GM10248 (cell line): Measurements from ENCODE around the gene CDK18.

Experiments used
- CTCF ChIA-PET: fragments of 300-600 bp; sonication (Branson Sonifier 250); formaldehyde crosslinking; extraction: SDS; loops from one replicate; lab custom pipeline; 2021; ENCODE audit warnings: antibody characterized with exemption; lab: Yijun Ruan, JAX
- POLR2A ChIA-PET: fragments of 350-650 bp; sonication (Branson Sonifier 250); formaldehyde crosslinking; extraction: SDS; loops from one replicate; lab custom pipeline; 2020; ENCODE audit warnings: antibody characterized with exemption; lab: Yijun Ruan, JAX
- DNase-seq: peaks from one replicate; pipeline ENCODE4 v3.0.0; 2012; ENCODE audit errors: extremely low spot score
- CTCF ChIP-seq: IDR thresholded peaks from 2 replicates; pipeline ENCODE4 v1.5.1; 2012; ENCODE audit warnings: mild to moderate bottlenecking, low read depth; ENCODE audit errors: extremely low read depth, missing control alignments, control extremely low read depth

CDK18 gene

GRCh38 chr1:205458777-205459566, 45.5 kb upstream of the CDK18 start:
- no peak for DNase-seq
- POLR2A ChIA-PET: no interaction called here
- no peak for TF ChIP-seq CTCF
- CTCF ChIA-PET: interaction anchor here (1.2 kb wide), 1 partner anchor 26 kb away, joined by 8 read pairs; no protein-coding TSS in a partner anchor

GRCh38 chr1:205465392-205465791, 39.1 kb upstream of the CDK18 start:
- ChIA-PET POLR2A (no interaction called here), CTCF (interaction anchor here (1.8 kb wide), 1 partner anchor 69 kb away, joined by 4 read pairs; no protein-coding TSS in a partner anchor)
- no peak for TF ChIP-seq CTCF
- no peak for DNase-seq

- ChIA-PET POLR2A (no interaction called here), CTCF (interaction anchor here (0.8 to 2.0 kb wide), 3 partner anchors 18 to 142 kb away, joined by 3 to 10 read pairs (median 4); no protein-coding TSS in a partner anchor)
- TF ChIP-seq CTCF: no peak
- DNase-seq: no peak
Measured at GRCh38 chr1:205466595-205467220, 37.8 kb upstream of the CDK18 start.

- TF ChIP-seq CTCF: no peak
- DNase-seq: no peak
- ChIA-PET POLR2A (no interaction called here), CTCF (interaction anchor here (2.0 kb wide), 1 partner anchor 16 kb away, joined by 8 read pairs; no protein-coding TSS in a partner anchor)
Measured at GRCh38 chr1:205470131-205470530, 34.3 kb upstream of the CDK18 start.

GRCh38 chr1:205472737-205473441, 31.6 kb upstream of the CDK18 start:
- no peak for DNase-seq
- POLR2A ChIA-PET: no interaction called here
- CTCF ChIA-PET: interaction anchor here (1.0 to 4.4 kb wide), 4 partner anchors 12 to 119 kb away, joined by 3 to 49 read pairs (median 4); no protein-coding TSS in a partner anchor
- TF ChIP-seq CTCF: no peak

- DNase-seq: no peak
- ChIA-PET CTCF (interaction anchor here (1.0 to 4.4 kb wide), 3 partner anchors 13 to 120 kb away, joined by 3 to 49 read pairs (median 3); no protein-coding TSS in a partner anchor), POLR2A (no interaction called here)
- TF ChIP-seq CTCF: no peak
Measured at GRCh38 chr1:205473475-205473874, 31.0 kb upstream of the CDK18 start.
